Hindlimb muscle (tissue), 1 donor: ENCODE results near the gene NOC2L. TPM values are rescaled to one million over a fixed set of nuclear protein-coding genes. Genes with fewer than 3 reads are reported as not detected.
"Not testable (repeated sequence)": the region's sequence is repeated elsewhere in the genome, so short reads cannot be mapped to it uniquely, and the experiment has no call there.

Experiments used
- DNase-seq: peaks from one replicate; pipeline ENCODE4 v3.0.0-alpha.2; 2013
- polyA plus RNA-seq: library from polyadenylated mRNA; unstranded; fragments of 120-200 nt; gene quantifications from one replicate; pipeline ENCODE4 v1.2.1, GENCODE V29; 2013; ENCODE audit not compliant: insufficient read length

NOC2L gene
- polyA plus RNA-seq, 1 donor = 48.2 TPM

DNA sequence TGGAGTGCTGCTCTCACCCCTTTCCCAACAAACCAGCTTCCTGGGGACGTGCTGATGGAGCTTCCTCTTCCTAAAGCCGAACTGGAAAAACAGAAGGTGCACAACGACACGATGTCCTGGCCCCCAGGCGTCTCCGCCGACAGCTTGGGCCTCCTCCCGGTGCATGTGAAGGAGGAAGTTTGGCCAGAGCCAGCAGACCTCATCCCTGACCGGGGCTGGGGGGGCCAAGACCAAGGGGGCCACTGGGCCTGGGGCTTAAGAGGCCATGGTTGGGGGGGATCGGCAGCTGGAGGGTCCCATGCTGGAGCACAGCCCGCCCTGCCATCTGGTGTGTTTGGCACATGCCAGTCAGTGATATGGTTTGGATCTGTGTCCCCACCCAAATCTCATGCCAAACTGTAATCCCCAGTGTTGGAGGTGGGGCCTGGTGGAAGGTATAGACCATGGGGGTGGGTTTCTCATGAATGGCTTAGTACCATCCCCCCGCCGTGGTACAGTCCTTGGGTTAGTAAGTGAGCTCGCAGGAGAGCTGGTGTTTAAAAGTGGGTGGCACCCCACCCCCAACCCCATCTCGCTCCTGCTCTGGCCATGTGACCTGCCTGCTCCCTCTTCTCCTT lies 34.4 kb upstream of the NOC2L start:
- no peak for DNase-seq

DNA sequence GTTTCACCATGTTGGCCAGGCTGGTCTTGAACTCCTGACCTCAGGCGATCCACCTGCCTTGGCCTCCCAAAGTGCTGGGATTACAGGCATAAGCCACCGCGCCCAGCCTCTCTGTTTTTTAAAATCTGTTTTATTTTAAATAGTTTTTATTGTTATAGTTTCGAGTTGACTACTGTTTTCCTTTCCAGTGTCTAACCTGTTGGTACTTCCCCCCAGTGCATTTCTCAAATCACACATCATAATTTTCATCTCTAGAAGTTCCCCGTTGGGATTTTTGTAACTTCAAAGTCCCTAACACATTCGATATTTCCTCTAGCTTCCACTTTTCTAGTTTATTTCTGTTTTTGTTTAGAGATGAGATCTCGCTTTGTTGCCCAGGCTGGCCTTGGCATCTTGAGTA lies 33.3 kb upstream of the NOC2L start:
- no peak for DNase-seq

DNA sequence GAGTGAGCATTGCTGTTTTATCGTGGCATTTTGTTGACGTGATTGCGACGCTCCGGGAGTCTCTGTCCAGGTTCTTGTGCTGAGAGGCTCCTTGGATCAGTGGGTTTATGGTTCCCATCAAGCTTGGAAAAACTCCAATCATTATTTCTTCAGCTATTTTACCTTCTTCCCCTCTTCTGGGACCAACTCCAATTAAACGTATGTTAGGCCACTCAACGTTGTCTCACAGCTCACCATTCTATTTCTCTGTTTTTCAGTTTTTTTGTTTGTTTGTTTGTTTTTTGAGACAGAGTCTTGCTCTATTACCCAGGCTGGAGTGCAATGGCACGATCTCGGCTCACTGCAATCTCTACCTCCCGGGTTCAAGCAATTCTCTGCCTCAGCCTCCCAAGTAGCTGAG lies 32.8 kb upstream of the NOC2L start:
- no peak for DNase-seq

DNA sequence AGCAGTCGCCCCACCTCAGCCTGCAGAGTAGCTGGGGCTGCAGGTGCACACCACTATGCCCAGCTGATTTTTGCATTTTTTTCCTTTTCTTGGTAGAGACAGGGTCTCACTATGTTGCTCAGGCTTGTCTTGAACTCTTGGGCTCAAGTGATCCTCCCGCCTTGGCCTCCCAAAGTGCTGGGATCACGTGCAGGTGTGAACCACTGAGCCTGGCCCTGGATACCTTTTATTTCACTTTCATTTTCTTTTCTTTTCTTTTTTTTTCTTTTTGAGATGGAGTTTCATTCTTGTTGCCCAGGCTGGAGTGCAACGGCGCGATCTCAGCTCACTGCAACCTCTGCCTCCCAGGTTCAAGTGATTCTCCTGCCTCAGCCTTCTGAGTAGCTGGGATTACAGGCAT lies 32.2 kb upstream of the NOC2L start:
- not testable (repeated sequence) for DNase-seq

DNA sequence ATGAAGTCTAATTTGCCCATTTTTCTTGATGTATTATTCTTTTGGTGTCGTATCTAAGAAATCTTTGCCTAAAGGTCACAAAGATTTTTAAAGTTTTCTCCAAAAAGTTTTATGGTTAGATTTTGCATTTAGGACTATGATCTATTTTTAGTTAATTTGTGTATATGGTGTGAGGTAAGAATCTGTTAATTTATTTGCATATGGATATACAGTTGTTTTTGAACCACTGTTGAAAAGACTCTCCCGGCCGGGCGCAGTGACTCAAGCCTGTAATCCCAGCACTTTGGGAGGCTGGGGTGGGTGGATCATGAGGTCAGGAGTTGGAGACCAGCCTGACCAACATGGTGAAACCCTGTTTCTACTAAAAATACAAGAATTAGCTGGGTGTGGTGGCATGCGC lies 29.0 kb upstream of the NOC2L start:
- not testable (repeated sequence) for DNase-seq

DNA sequence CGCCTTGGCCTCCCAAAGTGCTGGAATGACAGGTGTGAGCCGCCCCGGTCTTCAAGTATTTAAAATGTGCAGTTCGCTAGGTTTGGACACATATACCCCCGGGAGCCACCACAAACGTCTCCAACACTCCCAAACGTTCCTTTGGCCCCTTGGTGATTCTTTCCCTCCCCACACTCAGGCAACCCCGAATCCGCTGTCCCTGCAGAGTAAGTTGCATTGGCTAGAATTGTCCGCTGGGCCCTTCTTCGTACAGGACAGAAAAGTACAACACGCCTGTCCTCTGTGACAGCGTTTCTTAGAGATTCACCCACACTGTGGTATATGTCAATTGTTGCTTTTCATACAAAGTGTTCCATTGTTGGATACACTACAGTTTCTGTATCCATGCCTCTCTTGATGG lies 26.1 kb upstream of the NOC2L start:
- no peak for DNase-seq

DNA sequence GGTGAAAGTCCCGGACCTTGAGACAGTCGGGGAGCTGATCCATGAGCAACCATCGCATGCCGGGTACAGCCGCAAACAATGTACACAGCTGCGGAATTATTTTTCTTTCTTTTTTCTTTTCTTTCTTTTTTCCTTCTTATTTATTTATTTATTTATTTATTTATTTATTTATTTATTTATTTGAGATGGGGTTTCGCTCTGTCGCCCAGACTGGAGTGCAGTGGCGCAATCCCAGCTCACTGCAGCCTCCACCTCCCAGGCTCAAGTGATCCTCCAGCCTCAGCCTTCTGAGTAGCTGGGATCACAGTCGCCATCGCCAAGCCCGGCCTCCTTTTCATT lies 25.4 kb upstream of the NOC2L start:
- DNase-seq = no peak

DNA sequence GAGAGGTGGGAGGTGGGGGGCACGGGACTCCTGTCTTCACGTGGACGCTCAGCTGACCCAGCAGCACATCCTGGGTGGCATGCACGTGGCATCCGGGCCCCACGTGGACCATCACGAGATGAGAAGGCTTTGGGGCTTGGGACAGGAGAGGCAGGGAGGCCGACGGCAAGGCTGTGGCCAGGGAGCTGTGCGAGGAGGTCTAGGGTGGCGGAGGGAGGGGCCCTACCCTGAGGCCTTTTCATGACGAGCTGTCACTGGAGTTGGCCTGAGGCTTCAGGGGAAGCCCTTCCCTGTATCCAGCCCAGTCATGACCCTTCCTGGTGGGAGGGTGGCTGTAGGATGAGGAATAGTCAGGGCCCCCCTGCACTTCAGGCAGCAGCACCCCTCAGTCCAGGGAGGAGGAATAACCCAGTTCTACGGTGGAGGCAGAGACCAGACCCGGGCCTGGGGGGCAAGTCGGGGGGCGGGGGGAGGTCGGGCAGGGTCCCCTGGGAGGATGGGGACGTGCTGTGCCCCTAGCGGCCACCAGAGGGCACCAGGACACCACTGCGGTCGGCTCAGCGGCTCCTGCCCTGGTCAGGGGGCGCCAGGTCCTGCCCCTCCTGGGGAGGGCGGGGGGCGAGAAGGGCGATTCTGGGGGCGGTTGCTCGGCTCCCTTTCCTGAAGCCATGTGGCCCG lies 24.9 kb upstream of the NOC2L start:
- no peak for DNase-seq

DNA sequence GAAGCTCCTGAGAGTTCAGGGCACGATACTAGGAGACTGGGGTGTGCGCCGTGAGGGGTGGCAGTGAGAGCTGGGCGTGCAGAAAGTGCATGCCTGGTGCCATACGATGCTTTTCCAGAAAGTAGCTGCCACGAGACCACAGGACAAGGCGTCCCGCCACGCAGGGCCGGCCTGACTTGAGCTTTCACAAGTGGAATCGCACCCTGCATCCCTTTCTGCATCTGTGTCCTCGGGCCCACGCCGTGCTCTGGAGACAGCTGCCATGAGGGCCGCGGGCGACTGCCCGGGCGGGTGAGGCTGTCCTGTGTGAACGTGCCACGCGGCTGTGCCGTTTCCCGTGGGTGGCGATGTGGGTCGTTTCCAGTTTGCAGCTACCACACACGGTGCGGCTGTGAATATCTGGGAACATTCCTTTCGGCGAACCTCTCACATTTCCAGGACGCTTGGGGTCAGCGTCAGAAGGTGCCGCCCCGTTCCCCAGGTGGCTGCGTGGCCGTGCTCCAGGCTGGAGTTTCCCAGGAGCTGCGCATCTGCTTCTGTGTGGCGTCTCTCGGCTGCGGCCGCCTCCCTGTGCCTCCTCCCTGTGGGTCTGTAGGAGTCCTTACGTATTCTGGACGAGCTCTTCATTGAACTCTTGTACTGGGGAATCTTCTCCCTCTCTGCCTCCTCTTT lies 23.8 kb upstream of the NOC2L start:
- no peak for DNase-seq

DNA sequence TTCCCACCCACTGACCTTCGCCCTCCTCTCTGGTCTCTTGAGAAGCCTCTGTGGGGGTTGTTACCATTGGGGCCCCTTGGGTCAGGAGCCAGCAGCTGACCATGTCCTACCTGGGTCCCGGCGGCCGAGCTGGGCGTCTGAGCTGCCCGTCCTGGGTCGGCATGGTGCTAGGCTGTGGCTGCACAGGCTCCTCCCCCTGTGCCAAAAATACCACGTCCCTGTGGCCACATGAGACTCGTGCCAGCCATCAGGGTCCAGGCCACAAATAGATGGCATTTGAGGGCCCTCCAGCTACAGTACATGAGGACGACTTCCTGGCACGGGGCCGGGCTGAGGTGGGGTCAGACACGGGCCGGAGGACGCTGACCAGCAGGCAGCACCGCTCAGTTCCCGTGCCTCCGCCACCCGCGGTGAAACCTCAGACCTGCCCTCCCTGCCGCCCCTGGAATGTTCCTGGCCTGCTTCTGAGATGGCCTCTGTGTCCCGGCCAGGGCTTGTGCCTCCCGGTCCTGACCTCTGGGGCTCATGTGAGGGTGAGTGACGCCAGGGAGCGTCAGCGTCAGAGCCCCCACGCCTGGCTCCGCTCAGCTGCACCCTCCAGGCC lies 23.0 kb upstream of the NOC2L start, which contains the start of gene PERM1:
Gene PERM1 (minus strand): TSS at position 139 of the 604 bp plus-strand sequence. CDS start 1,064 bp downstream, outside the sequence.
- DNase-seq = no peak

DNA sequence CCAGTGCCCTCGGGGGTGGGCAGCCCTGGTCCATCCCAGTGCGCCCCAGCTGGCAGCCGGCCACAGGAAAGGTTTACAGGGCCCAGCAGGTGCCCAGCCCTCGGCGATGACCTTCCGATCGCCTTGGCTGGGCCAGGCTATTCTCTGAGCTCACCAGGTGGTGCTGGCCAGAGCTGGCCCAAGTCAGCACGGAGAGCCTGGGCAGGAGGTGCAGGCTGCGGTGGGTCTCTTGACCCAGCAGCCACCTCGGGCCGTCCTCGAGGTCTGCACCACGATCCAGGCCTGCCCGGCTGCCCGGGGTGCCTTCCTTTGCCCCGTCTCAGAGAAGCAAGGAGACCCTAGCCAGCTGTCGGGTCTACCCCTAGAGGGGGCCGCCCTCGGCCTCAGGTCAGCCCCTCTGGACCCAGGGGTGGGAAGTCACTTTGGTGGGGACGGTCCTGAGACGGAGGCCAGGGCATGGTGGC lies 22.5 kb upstream of the NOC2L start:
- no peak for DNase-seq

DNA sequence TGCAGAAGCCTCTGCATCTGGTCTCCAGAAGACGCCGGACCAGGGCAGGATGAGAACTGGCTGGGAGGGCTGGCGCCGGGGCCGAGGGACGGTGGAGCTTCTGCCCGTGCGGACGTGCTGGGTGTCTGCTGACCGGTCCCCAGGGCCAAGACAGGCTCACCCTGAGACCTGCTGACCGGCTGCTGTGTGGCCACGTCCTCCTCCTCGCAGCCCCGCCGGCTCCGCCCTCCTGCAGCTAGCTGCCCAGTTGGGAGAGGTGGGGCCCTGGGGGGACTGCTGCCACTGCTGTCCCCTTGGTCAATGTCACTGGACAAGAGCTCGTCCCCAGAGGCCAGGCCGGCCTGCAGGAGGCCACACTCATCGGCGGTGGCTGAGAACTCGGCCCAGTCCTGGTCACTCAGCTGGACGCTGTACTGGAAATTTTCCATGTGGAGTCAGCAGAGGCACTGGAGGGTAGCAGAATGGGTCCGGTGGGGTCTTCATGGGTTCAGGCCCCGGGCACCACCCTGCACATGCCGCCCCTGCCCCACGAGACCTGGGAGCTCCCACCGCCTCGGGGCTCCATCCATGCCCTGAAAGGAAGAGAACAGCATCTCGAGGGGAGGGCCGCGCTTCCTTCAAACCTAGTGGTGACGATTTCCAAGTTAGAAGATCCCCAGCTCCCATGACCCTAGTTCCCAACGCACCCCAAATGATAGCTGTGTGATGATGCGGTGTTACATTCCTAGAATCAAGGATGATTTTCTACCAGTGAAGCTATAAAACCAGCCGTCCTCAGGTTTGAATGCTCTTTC lies 21.7 kb upstream of the NOC2L start:
- DNase-seq = no peak

DNA sequence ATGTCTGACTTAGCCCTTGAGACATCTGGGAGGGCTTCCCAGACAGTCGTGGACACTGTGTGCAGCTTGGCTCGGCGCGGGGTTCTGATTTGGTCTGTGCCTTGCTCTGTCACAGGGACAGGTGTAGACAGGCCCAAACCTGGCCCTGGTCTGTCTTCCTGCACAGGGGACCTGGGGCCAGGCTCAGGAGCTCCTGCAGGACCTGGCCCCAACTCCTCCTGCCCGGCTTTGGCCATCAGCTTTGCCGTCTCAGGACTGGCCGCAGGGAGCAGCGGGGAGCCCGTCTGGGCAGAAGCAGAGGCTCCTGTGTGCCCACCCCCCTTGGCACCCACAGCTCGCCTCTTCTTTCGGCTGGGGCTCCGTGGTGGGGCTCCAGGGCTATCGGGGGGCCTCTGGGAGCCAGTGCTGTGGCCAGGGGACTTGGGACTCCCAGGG lies 21.1 kb upstream of the NOC2L start:
- DNase-seq = no peak

DNA sequence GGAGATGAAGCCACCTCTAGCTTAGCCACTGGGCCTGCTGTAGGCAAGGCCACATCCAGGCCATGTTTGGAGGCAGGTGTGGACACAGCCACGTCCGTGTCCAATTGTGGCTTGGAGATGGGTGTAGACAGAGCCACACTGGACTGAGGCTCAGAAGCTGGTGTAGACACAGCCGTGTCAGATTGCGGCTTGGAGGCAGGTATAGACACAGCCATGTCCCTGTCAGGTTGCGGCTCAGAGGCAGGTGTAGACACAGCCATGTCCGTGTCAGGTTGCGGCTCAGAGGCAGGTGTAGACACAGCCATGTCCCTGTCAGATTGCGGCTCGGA lies 20.7 kb upstream of the NOC2L start:
- no peak for DNase-seq

DNA sequence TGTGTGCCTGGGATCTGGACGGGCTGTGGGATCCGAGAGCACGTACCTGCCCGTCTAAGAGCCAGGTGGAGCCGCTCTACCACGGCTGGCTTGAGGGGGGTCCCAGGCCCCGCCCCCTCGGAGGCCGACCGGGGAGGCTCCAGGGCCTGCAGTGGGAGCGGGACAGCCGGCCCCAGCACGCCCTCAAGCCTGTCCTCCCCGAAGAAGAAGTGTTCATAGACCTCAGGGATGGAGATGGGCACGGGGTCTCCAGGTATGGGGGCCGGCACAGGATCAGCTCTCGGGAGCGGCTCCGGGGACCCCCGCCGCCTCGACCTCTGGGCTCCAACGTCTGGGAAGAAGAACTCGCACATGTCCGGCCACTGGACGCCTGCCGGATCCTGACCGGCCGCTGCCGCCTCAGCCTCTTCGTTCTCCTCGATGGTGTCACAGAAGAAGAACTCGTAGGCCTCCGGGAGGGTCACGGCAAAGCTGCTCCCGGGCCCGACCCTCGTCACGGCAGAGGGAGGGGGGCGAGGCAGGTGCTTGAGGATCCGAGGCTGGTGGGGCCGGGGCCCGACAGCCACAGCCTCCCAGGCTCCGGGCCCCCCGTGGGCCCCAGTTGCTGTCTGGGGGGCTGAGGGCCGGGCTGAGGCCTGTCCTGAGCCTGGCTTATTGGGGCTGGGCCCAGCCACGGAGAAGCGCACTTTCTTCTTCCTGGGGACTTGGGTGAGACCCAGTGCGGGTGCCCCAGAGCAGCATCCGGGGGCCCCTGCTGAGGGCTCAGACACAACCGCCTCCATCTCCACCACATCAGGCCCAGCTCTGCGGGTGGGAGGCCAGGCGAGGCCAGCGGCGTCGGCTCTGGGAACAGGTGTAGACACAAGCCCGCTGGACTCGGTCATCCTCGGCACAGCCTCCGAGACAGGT lies 20.0 kb upstream of the NOC2L start:
- no peak for DNase-seq

DNA sequence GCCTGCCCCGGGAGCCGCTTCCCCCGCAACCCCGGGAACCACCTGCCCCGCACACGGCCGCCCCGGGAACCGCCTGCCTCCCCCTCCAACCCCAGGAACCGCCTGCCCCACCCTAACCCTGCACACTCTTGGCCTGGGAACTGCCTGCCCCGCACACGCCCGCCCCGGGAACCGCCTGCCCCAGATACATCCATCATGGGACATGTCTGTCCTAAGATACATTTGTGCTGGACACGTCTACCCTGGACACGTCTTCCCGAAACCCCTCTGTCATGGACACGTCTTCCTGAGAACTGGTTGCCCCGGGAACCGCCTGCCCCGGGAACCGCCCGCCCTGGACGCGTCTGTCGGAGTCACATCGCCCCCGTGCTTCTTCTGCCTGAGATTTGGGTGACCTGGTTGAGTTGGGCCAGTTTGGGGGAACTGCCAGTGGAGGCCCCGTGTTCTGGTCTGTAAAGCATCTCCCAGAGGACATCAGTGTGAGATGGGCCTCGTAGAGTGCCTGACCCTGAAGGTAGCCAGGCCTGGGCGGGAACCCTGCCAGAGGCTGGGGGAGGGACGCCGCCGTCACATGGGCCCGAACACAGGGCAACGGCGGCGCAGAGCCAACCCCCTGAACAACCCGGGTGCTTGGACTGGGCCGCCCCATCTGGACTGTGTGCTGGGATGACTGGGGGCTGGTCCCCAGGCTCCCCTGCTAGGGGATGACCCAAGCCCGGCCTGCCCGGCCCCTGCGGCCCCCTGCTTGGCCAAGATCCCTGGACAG lies 19.2 kb upstream of the NOC2L start:
- no peak for DNase-seq

DNA sequence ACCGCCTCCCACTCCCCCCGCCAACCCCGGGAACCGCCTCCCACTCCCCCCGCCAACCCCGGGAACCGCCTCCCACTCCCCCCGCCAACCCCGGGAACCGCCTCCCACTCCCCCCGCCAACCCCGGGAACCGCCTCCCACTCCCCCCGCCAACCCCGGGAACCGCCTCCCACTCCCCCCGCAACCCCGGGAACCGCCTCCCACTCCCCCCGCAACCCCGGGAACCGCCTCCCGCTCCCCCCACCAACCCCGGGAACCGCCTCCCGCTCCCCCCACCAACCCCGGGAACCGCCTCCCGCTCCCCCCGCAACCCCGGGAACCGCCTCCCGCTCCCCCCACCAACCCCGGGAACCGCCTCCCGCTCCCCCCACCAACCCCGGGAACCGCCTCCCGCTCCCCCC lies 17.7 kb upstream of the NOC2L start:
- DNase-seq = not testable (repeated sequence)

DNA sequence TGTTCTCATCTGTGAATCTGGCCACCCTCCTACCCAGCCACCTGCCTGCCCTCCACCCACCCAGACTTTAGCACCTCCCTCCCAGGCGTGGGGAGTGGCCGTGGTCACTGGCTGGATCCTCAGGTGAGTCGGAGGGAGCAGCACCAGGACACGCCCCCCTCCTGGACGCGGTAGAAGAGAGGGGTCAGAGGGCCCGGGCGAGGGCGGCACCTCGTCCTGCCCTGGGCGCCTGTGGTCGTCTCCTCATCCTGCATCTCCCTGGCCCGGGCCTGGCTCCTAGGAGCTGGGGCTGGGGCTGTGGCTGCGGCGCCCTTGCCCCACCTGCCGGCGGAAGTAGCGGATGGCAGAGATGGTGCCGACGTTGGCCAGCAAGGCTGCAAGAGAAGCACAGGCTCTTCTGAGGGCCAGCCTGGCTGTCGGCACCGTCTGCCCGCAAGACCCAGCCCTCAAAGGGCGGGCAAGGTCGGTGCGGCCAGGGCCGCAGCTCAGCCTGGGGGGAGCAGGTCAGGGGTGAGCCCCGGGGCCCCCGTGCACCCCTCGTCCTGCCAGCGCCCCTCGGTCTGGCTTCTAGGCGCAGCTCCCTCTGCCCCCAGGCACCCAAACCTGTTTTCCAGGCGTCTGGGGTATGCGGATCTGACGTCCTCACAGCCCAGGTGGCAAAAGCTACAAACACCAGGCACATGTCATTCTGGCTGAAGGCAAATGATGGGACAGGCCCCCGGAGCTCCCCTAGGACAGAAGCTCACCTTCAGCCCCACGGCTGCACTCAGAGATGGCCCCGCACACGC lies 17.0 kb upstream of the NOC2L start:
- no peak for DNase-seq

DNA sequence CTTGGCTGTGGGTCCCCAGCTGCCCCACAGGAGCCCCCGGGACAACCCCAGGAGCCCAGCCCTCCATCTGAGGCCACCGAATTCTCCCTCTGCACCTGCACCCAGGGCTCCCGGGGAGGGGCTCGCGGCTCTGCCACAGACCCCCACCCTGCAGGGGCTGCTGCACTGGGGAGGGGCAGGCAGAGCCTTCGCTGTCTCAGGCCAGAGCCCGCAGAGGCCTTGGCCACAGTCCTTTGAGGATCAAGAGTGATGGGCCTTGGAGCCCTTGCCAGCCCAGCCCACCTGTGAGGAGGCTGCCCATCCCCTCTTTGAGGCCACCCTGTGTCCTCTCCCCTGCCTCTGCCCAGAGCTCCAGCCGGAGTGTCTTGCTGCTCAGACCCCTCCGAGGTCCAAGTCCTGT lies 16.3 kb upstream of the NOC2L start:
- DNase-seq = no peak

DNA sequence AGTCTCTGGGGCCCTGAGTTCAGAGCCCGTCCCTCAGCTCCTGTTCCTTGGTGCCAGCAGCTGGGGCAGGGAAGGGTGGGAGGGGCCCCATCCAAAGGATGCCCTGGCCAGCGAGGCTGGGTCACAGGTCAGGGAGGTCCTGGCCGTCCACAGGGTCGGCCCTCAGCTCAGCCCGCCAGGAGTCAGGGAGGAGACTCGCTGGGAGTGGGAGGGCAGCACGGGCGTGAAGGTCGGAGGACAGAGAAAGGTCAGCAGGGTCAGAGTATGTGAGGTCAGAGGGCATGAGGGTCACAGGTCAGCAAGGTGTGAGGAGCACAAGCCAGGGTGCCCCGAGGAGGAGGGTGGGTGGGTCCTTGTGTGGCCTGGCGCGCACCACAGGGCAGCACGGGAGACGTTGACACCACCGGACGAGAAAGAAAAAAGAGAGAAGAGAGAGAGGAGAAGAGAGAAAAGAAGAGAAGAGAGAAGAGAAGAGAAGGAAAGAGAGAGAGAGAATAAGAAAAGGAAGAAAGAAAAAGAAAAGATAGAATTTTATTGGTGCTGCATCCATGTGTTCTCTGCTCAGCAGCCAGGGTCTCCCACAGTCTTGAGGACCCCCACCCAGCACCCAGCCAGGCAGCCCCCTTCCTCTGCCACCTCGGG lies 15.8 kb upstream of the NOC2L start:
- no peak for DNase-seq
